ENCODE results near the gene TREM1.

Gene TREM1

GRCh38 chr6:41232667-41233066 lies 53.8 kb downstream of the TREM1 start:
- no peak for DNase-seq (ENCODE audit: low read depth)
- H3K4me3 ChIP-seq (ENCODE audit: low read length) = no peak overlapping the region
- TF ChIP-seq CTCF (conservative IDR thresholded peaks at IDR 0.05; ENCODE audit: low read depth, low read length) = no peak

GRCh38 chr6:41231246-41231645 lies 55.2 kb downstream of the TREM1 start:
- no peak for TF ChIP-seq CTCF (conservative IDR thresholded peaks at IDR 0.05; ENCODE audit: low read depth, low read length)
- H3K4me3 ChIP-seq (ENCODE audit: low read length) = no peak overlapping the region
- no peak for DNase-seq (ENCODE audit: low read depth)

- TF ChIP-seq CTCF (conservative IDR thresholded peaks at IDR 0.05; ENCODE audit: low read depth, low read length) = no peak
- H3K4me3 ChIP-seq (ENCODE audit: low read length) = no peak overlapping the region
- DNase-seq (ENCODE audit: low read depth) = no peak
These were observed 56.8 kb downstream of the TREM1 start for GRCh38 chr6:41229721-41230120.

GRCh38 chr6:41228616-41229015 lies 57.9 kb downstream of the TREM1 start:
- no peak for TF ChIP-seq CTCF (conservative IDR thresholded peaks at IDR 0.05; ENCODE audit: low read depth, low read length)
- H3K4me3 ChIP-seq (ENCODE audit: low read length) = no peak overlapping the region
- DNase-seq (ENCODE audit: low read depth) = no peak

GRCh38 chr6:41228096-41228495 lies 58.4 kb downstream of the TREM1 start, which contains the start of gene TREML4:
TSS of gene TREML4 (plus strand) at chr6:41228349. CDS start at chr6:41228428, 79 bp downstream.
- no peak for DNase-seq (ENCODE audit: low read depth)
- no peak within 1 kb of the TSS for H3K4me3 ChIP-seq (ENCODE audit: low read length)
- TF ChIP-seq CTCF (conservative IDR thresholded peaks at IDR 0.05; ENCODE audit: low read depth, low read length) = no peak

GRCh38 chr6:41226752-41227151 lies 59.7 kb downstream of the TREM1 start:
- H3K4me3 ChIP-seq (ENCODE audit: low read length) = no peak overlapping the region
- no peak for TF ChIP-seq CTCF (conservative IDR thresholded peaks at IDR 0.05; ENCODE audit: low read depth, low read length)
- no peak for DNase-seq (ENCODE audit: low read depth)

- no peak for TF ChIP-seq CTCF (conservative IDR thresholded peaks at IDR 0.05; ENCODE audit: low read depth, low read length)
- no peak for DNase-seq (ENCODE audit: low read depth)
- H3K4me3 ChIP-seq (ENCODE audit: low read length) = no peak overlapping the region
These were observed 61.7 kb downstream of the TREM1 start for GRCh38 chr6:41224800-41225199.
